ENCODE measurements around the gene DYNC2I2.

GRCh38 chr9:128701227-128701854 is 44.7 kb upstream of the DYNC2I2 start:
- TF ChIP-seq CTCF (IDR thresholded peaks at IDR 0.05), result no peak
- no peak for TF ChIP-seq POLR2A (IDR thresholded peaks at IDR 0.05)
- no peak for TF ChIP-seq POLR2AphosphoS5 (IDR thresholded peaks at IDR 0.05)

Data from breast epithelium (tissue), 3 donors.